Tibial nerve (tissue), 4 donors: ENCODE results near the gene FBXL14. TPM values are rescaled to one million over a fixed set of nuclear protein-coding genes. Genes with fewer than 3 reads are reported as not detected.

Experiments
- DNase-seq, 2 donors: peaks; one replicate each; pipeline ENCODE4 v3.0.0-alpha.2; 2019; ENCODE audit warnings: low spot score in 2 of 2
- H3K27ac ChIP-seq, 4 donors: fragments of 200-600 bp; sonication (generic) in 3 of 4; one replicate each; pipeline ENCODE4 v1.5.1; 2017 to 2019; ENCODE audit warnings: mild to moderate bottlenecking in 1 of 4
- H3K27me3 ChIP-seq, 2 donors: fragments of 200-600 bp; sonication (generic) in 1 of 2; one replicate each; pipeline versions ENCODE4 v1.5.1 to v1.6.0; 2017 to 2019
- H3K36me3 ChIP-seq, 3 donors: fragments of 200-600 bp; sonication (generic); one replicate each; pipeline ENCODE4 v1.5.1; 2018 to 2019
- H3K4me1 ChIP-seq, 4 donors: fragments of 200-600 bp; sonication (generic) in 3 of 4; one replicate each; pipeline ENCODE4 v1.5.1; 2017 to 2019
- H3K4me3 ChIP-seq, 4 donors: fragments of 200-600 bp; sonication (generic) in 3 of 4; one replicate each; pipeline ENCODE4 v1.5.1; 2017 to 2019; ENCODE audit warnings: mild to moderate bottlenecking in 1 of 4, moderate library complexity in 1 of 4
- H3K9me3 ChIP-seq, 4 donors: fragments of 200-600 bp; sonication (generic) in 3 of 4; one replicate each; pipeline ENCODE4 v1.5.1; 2017 to 2019
- EP300 ChIP-seq, 2 donors: sonication (generic); formaldehyde crosslinking; IDR thresholded peaks; one replicate each; pipeline ENCODE4 v1.6.1; 2017; ENCODE audit warnings: antibody characterized with exemption in 2 of 2, mild to moderate bottlenecking in 1 of 2
- POLR2A ChIP-seq, 2 donors: fragments of 450-650 bp; IDR thresholded peaks; one replicate each; pipeline ENCODE4 v1.6.1; 2017; ENCODE audit warnings: antibody characterized with exemption in 2 of 2, mild to moderate bottlenecking in 2 of 2, moderate library complexity in 2 of 2
- WGBS, 2 donors: methylation state at CpG; one replicate each; pipeline ENCODE4 v1.1.5; 2018; 5-methylcytosine and 5-hydroxymethylcytosine counted together
- total RNA-seq, 4 donors: library from RNA; depleted of rRNA; stranded (reverse); fragments of >200 nt; gene quantifications; one replicate each; pipeline ENCODE4 v1.1.0, GENCODE V29; 2016
- TF ChIP-seq, protein P1 (sequence below), 5 experiments: fragments of 200-600 bp in 3 of 5; fragments of 450-650 bp in 2 of 5; sonication (generic) in 3 of 5; IDR thresholded peaks; one replicate each; pipeline ENCODE4 v1.5.1; 2016 to 2019; ENCODE audit warnings: antibody characterized with exemption in 5 of 5, mild to moderate bottlenecking in 3 of 5, moderate library complexity in 2 of 5

The FBXL14 gene
- total RNA-seq, 4 donors from 2014 or later, result 11.7 to 21.4 (median 17.3) TPM

DNA sequence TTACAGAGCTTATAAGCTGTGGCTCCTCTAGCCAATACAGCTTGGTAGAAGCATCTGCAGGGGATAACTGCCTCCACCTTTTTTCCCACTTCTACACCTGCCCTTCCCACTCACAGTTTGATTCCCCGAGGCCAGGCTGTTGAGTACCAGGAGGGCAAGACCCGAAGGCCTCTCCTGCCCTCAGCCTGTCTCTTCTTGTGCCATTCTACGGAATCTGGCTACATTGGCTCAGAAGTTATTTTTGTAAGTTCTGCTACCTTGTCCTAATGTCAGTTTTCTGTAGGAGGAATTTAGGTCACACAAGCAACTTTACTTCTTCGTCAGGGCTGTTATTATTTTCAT, 11.7 kb downstream of the FBXL14 start:
- Histone ChIP-seq H3K36me3 (peaks cover 0 to 4% (median 0%) of the 10 kb centered on the region in 3 donors), H3K4me3 (no peak overlapping the region)
- WGBS, 2 donors, result 88 to 92% methylated on average over 4 of the region's 4 CpGs

DNA sequence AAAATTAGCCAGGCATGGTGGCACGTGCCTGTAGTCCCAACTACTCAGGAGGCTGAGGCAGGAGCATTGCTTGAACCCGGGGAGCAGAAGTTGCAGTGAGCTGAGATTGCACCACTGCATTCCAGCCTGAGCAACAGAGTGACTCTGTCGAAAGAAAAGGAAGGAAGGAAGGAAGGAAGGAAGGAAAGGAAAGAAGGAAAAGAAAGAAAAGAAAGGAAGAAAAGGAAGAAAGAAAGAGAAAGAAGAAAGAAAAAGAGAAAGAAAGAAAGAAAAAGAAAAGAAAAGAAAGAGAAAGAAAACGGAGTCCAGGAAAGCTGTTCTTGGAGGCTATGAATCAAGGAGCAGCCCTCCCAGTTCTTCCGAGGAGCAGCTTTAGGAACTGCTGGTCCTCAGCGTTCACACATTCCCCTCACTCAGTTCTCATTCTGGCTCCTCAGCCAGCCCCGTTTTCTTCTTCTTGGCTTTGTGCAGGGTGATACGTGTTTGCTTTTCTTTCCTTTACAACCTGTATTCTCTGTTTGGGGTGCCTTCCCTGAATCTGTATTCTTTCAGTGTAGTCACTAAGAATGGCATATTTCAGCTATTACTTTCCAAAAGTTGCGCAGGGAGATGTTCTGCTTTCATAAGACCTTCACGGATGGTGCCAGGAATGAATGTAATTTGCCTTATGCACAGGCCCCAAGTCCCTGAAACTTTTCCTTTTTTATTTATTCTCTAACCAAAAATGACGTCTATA, 12.2 kb downstream of the FBXL14 start:
- Histone ChIP-seq H3K9me3 (no peaks in the 10 kb centered on the region), H3K4me1 (peaks cover 0 to 36% (median 0%) of the 10 kb centered on the region in 4 donors), H3K4me3 (no peak overlapping the region), H3K27ac (no peak overlapping the region), H3K27me3 (no peaks in the 10 kb centered on the region), H3K36me3 (peaks cover 0 to 4% (median 0%) of the 10 kb centered on the region in 3 donors)
- DNase-seq, result no peak
- TF ChIP-seq, protein P1, sequence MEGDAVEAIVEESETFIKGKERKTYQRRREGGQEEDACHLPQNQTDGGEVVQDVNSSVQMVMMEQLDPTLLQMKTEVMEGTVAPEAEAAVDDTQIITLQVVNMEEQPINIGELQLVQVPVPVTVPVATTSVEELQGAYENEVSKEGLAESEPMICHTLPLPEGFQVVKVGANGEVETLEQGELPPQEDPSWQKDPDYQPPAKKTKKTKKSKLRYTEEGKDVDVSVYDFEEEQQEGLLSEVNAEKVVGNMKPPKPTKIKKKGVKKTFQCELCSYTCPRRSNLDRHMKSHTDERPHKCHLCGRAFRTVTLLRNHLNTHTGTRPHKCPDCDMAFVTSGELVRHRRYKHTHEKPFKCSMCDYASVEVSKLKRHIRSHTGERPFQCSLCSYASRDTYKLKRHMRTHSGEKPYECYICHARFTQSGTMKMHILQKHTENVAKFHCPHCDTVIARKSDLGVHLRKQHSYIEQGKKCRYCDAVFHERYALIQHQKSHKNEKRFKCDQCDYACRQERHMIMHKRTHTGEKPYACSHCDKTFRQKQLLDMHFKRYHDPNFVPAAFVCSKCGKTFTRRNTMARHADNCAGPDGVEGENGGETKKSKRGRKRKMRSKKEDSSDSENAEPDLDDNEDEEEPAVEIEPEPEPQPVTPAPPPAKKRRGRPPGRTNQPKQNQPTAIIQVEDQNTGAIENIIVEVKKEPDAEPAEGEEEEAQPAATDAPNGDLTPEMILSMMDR (IDR thresholded peaks at IDR 0.05), result no peak
- TF ChIP-seq POLR2A (IDR thresholded peaks at IDR 0.05), result no peak
- no peak for TF ChIP-seq EP300 (IDR thresholded peaks at IDR 0.05)
- 85 to 89% methylated on average over 11 of the region's 11 CpGs for WGBS, 2 donors

More for the DNA sequence above, 11.7 kb downstream of the FBXL14 start:
- DNase-seq, result no peak
- H3K27ac ChIP-seq, result no peak overlapping the region
- TF ChIP-seq, protein P1 (IDR thresholded peaks at IDR 0.05), result no peak
- TF ChIP-seq EP300 (IDR thresholded peaks at IDR 0.05) (no peak), POLR2A (IDR thresholded peaks at IDR 0.05) (no peak)
- H3K27me3 ChIP-seq, result no peaks in the 10 kb centered on the region
- H3K4me1 ChIP-seq, result peaks cover 0 to 37% (median 0%) of the 10 kb centered on the region in 4 donors
- no peaks in the 10 kb centered on the region for H3K9me3 ChIP-seq

DNA sequence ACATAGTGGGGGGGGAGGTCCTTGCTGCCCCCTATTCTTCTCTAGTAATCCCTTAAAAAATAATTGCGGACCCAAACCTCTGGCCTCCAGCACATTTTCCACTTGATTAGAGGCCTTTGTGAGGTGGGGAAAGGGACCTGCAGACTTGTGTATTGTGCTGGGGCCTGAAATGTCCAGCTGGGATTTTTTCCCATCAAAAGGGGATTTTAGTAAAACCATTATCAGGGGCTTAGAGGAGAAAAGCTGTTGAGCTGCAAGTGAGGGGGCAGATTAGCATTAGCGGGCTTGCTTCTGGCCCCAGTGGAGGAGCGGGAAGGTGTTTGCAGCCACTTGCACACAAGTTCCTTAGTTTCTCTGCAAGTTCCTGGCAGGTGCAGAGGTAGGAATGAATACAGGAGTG, 13.9 kb downstream of the FBXL14 start:
- DNase-seq, result no peak
- no peak overlapping the region for H3K4me3 ChIP-seq
- no peaks in the 10 kb centered on the region for H3K27me3 ChIP-seq
- H3K27ac ChIP-seq, result no peak overlapping the region
- no peaks in the 10 kb centered on the region for H3K36me3 ChIP-seq
- WGBS, 2 donors, result 95 to 100% methylated on average over 3 of the region's 3 CpGs
- H3K9me3 ChIP-seq, result no peaks in the 10 kb centered on the region
- H3K4me1 ChIP-seq, result peaks cover 0 to 41% (median 3%) of the 10 kb centered on the region in 4 donors
- no peak for TF ChIP-seq EP300 (IDR thresholded peaks at IDR 0.05)
- TF ChIP-seq POLR2A (IDR thresholded peaks at IDR 0.05), result no peak
- TF ChIP-seq, protein P1 (IDR thresholded peaks at IDR 0.05), result no peak

DNA sequence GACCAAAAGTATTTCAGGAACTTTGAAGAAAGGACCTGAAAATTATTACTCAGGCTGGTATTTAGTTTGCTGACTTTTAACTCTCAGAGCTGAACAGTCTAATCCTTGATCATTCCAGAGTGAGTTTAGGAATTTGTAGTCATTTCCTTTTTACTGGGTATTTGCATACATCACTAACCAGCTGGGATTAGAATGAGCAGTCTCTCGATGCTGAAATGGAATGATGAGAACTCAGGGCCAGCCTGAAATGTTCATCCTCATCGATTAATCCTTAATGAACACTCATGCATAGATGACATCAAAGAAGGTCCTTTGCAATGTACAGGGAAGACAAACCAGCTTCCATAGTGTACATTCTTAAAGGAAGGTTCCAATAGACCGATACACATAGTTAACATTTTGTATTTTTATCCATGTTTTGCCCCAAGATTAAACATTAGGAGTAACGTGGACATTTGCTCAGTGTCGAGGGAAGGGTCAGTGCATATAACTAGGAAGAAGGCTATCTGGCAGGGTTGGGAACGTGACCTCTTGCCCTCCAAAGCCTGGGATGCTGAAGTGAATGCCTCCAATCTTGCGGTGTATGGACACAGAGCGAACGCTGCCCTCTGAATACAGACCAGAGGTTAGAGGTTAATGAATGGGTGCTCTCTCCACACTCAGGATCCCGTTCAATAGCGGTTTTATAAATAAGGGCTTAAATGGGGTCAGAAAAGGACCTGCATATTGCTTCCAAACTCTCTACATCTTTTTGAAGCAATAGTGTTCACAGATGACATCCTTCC, 14.5 kb downstream of the FBXL14 start:
- no peaks in the 10 kb centered on the region for H3K36me3 ChIP-seq
- H3K27ac ChIP-seq, result no peak overlapping the region
- no peak for TF ChIP-seq POLR2A (IDR thresholded peaks at IDR 0.05)
- no peaks in the 10 kb centered on the region for H3K9me3 ChIP-seq
- H3K4me3 ChIP-seq, result no peak overlapping the region
- H3K27me3 ChIP-seq, result no peaks in the 10 kb centered on the region
- peaks cover 0 to 48% (median 8%) of the 10 kb centered on the region in 4 donors for H3K4me1 ChIP-seq
- DNase-seq, result no peak
- WGBS, 2 donors, result 78 to 82% methylated on average over 11 of the region's 11 CpGs

DNA sequence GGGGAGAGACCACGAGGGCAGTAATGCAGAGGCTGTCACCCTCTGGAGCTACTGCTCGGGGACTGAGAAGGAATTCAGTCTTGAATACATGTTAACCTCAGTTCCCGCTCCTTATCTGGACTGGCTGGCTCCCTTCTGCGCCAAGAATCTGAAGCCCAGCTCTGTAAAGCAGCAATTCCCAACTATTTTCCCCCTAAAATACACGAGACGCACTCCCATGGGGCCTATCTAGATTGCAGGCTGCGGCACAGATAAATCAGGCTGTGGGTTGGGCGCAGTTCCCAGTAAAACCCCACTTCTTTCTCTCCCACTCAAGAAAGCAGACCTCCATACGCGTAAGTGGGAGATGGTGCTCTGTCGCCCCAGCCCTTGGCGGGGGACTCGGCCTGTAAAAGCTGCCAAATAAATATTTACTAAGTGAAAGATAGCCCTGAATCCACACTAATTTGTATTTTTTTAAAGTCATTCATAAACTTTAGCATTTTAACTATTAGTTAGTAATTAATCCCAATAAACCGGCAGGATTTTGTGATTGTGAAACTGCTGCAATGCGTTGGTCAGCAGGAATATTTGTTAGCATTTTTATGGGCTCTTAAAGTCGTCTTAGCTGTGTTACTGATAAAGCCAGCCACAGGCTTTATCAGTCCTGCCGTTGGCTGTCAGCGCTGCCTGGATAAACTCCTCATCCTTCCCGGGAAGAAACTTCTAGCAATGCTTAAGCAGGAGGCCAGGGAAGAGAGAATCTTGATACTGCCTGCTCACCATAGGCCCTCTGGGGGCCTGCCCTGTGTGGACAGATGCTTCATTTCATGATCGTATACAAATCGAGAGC, 17.8 kb downstream of the FBXL14 start:
- Histone ChIP-seq H3K36me3 (no peaks in the 10 kb centered on the region), H3K27ac (peak overlapping the region in 3 of 4 donors; percentile 37 to 65 (median 61)), H3K4me1 (peaks cover 0 to 34% (median 8%) of the 10 kb centered on the region in 4 donors), H3K27me3 (no peaks in the 10 kb centered on the region), H3K9me3 (no peaks in the 10 kb centered on the region), H3K4me3 (peak overlapping the region in 1 of 4 donors; percentile 30)
- TF ChIP-seq POLR2A (IDR thresholded peaks at IDR 0.05), result no peak
- TF ChIP-seq, protein P1 (IDR thresholded peaks at IDR 0.05), result no peak
- no peak for TF ChIP-seq EP300 (IDR thresholded peaks at IDR 0.05)
- 55 to 60% methylated on average over 21 of the region's 21 CpGs for WGBS, 2 donors
- DNase-seq, result no peak
